Measurements from ENCODE around the gene NUDT22. TPM values are rescaled to one million over a fixed set of nuclear protein-coding genes. Genes with fewer than 3 reads are reported as not detected.

The NUDT22 gene
- total RNA-seq, 1 donor: 56.5 TPM

DNA sequence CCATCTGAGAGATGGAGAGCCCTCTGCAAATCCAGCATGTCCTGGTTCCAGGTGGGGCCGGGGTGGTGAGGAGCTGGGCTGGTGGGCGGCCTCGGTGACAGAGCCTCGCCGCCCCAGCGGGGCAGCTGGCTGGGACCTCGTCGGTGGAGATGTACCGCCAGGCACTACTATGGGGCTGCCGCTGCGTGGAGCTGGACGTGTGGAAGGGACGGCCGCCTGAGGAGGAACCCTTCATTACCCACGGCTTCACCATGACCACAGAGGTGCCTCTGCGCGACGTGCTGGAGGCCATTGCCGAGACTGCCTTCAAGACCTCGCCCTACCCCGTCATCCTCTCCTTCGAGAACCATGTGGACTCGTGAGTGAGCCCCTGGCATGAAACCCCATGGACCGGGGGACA, 32.3 kb downstream of the NUDT22 start:
- TF ChIP-seq CTCF (IDR thresholded peaks at IDR 0.05; ENCODE audit: extremely low read depth, low read depth, low read length): no peak
- H3K27ac ChIP-seq (ENCODE audit: low read depth, low read length): no peak overlapping the region
- H3K4me2 ChIP-seq (ENCODE audit: insufficient read depth, low read length): no peak overlapping the region
- no peaks in the 10 kb centered on the region for H3K27me3 ChIP-seq (ENCODE audit: insufficient read depth, low read length)
- peak; percentile 73 for DNase-seq (ENCODE audit: insufficient read length, low spot score, missing footprints)
- H3K4me1 ChIP-seq (ENCODE audit: insufficient read depth, low read length): peaks cover 8% of the 10 kb centered on the region
- H4K20me1 ChIP-seq (ENCODE audit: insufficient read depth, low read length): no peaks in the 10 kb centered on the region
- H2AFZ ChIP-seq (ENCODE audit: low read length): no peak overlapping the region
- peaks cover 11% of the 10 kb centered on the region for H3K79me2 ChIP-seq (ENCODE audit: insufficient read depth, low read length)
- H3K9me3 ChIP-seq (ENCODE audit: low read depth, low read length): no peaks in the 10 kb centered on the region
- H3K36me3 ChIP-seq (ENCODE audit: insufficient read depth, low read length): peaks cover 45% of the 10 kb centered on the region
- H3K4me3 ChIP-seq (ENCODE audit: insufficient read depth, low read length): no peak overlapping the region

DNA sequence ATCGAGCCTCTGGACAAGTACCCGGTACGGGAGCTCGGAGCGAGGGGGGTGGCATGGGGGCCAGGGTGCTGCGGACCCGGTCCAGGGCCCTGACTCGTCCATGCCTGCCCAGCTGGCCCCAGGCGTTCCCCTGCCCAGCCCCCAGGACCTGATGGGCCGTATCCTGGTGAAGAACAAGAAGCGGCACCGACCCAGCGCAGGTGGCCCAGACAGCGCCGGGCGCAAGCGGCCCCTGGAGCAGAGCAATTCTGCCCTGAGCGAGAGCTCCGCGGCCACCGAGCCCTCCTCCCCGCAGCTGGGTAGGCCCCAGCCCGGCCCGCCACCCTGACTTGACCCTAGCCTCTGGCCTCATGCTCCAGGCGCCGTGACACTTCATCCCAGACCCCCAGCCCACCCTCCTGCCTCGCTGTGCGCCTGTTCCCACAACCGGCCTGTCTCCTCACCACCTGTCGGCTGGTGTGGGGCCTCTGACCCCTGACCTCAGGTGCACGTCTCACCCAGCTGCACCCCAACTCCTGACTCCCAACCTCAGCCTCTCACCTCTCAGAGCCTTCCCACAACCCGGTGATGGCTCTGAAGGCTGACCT, 33.0 kb downstream of the NUDT22 start:
- peak; percentile 62 for DNase-seq (ENCODE audit: insufficient read length, low spot score, missing footprints)
- Histone ChIP-seq H3K36me3 (ENCODE audit: insufficient read depth, low read length) (peaks cover 48% of the 10 kb centered on the region), H4K20me1 (ENCODE audit: insufficient read depth, low read length) (no peaks in the 10 kb centered on the region), H3K79me2 (ENCODE audit: insufficient read depth, low read length) (peaks cover 5% of the 10 kb centered on the region), H3K27ac (ENCODE audit: low read depth, low read length) (no peak overlapping the region), H3K4me3 (ENCODE audit: insufficient read depth, low read length) (no peak overlapping the region), H2AFZ (ENCODE audit: low read length) (no peak overlapping the region), H3K4me2 (ENCODE audit: insufficient read depth, low read length) (no peak overlapping the region), H3K4me1 (ENCODE audit: insufficient read depth, low read length) (peaks cover 6% of the 10 kb centered on the region), H3K27me3 (ENCODE audit: insufficient read depth, low read length) (no peaks in the 10 kb centered on the region), H3K9me3 (ENCODE audit: low read depth, low read length) (no peaks in the 10 kb centered on the region)
- no peak for TF ChIP-seq CTCF (IDR thresholded peaks at IDR 0.05; ENCODE audit: extremely low read depth, low read depth, low read length)

DNA sequence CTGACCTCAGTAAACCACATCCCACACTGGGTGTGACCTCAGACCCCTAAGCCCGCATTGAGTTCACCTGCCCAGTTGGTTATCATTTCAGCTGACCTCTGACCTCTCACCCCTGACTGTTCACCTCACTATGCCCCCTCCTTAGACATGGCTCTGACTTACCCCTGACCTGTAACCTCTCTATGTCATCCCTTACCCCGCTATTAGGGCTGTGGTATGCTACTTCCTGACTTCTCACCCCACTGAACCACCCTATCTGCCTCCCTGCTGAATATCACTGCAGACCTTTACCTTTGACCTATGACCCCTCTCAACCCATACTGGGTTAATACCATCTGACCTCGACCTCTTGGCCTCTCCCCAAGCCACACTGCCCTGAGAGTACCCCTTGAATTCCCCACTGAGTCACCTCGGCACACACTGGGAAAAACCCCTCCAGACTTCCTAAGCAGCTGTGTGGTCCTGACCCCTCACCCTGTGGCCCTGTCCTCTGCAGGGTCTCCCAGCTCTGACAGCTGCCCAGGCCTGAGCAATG, 33.5 kb downstream of the NUDT22 start:
- TF ChIP-seq CTCF (IDR thresholded peaks at IDR 0.05; ENCODE audit: extremely low read depth, low read depth, low read length): no peak
- H2AFZ ChIP-seq (ENCODE audit: low read length): no peak overlapping the region
- H3K27me3 ChIP-seq (ENCODE audit: insufficient read depth, low read length): no peaks in the 10 kb centered on the region
- H3K4me1 ChIP-seq (ENCODE audit: insufficient read depth, low read length): peaks cover 6% of the 10 kb centered on the region
- H3K9me3 ChIP-seq (ENCODE audit: low read depth, low read length): no peaks in the 10 kb centered on the region
- H3K4me3 ChIP-seq (ENCODE audit: insufficient read depth, low read length): no peak overlapping the region
- H3K4me2 ChIP-seq (ENCODE audit: insufficient read depth, low read length): no peak overlapping the region
- DNase-seq (ENCODE audit: insufficient read length, low spot score, missing footprints): peak; percentile 89
- no peaks in the 10 kb centered on the region for H3K79me2 ChIP-seq (ENCODE audit: insufficient read depth, low read length)
- H4K20me1 ChIP-seq (ENCODE audit: insufficient read depth, low read length): no peaks in the 10 kb centered on the region
- no peak overlapping the region for H3K27ac ChIP-seq (ENCODE audit: low read depth, low read length)
- H3K36me3 ChIP-seq (ENCODE audit: insufficient read depth, low read length): peaks cover 47% of the 10 kb centered on the region

- no peak overlapping the region for H2AFZ ChIP-seq (ENCODE audit: low read length)
- H3K4me1 ChIP-seq (ENCODE audit: insufficient read depth, low read length): peaks cover 6% of the 10 kb centered on the region
- no peaks in the 10 kb centered on the region for H3K79me2 ChIP-seq (ENCODE audit: insufficient read depth, low read length)
- DNase-seq (ENCODE audit: insufficient read length, low spot score, missing footprints): peak; percentile 76
- H3K27ac ChIP-seq (ENCODE audit: low read depth, low read length): no peak overlapping the region
- no peak overlapping the region for H3K4me2 ChIP-seq (ENCODE audit: insufficient read depth, low read length)
- H3K36me3 ChIP-seq (ENCODE audit: insufficient read depth, low read length): peaks cover 46% of the 10 kb centered on the region
- no peaks in the 10 kb centered on the region for H4K20me1 ChIP-seq (ENCODE audit: insufficient read depth, low read length)
- H3K9me3 ChIP-seq (ENCODE audit: low read depth, low read length): no peaks in the 10 kb centered on the region
- no peak overlapping the region for H3K4me3 ChIP-seq (ENCODE audit: insufficient read depth, low read length)
- no peak for TF ChIP-seq CTCF (IDR thresholded peaks at IDR 0.05; ENCODE audit: extremely low read depth, low read depth, low read length)
- no peaks in the 10 kb centered on the region for H3K27me3 ChIP-seq (ENCODE audit: insufficient read depth, low read length)
Observed at GRCh38 chr11:64260147-64260708, 34.2 kb downstream of the NUDT22 start.
